OCI-LY1 (cell line): ENCODE results near the gene CCM2.

Experiments
- EZH2 ChIP-seq: fragments of 200-600 bp; sonication (generic), shearing (Covaris generic); IDR thresholded peaks from 2 replicates; pipeline ENCODE4 v1.8.0; 2017; ENCODE audit warnings: borderline replicate concordance, mixed run types, mild to moderate bottlenecking, antibody characterized with exemption, low read length, moderate library complexity, mixed read lengths
- TF ChIP-seq, protein P1 (sequence below): fragments of 200-600 bp; sonication (generic), shearing (Covaris generic); IDR thresholded peaks from 2 replicates; pipeline ENCODE4 v1.5.1; 2017; ENCODE audit warnings: mild to moderate bottlenecking, antibody characterized with exemption, low read length, moderate library complexity, mixed read lengths

DNA sequence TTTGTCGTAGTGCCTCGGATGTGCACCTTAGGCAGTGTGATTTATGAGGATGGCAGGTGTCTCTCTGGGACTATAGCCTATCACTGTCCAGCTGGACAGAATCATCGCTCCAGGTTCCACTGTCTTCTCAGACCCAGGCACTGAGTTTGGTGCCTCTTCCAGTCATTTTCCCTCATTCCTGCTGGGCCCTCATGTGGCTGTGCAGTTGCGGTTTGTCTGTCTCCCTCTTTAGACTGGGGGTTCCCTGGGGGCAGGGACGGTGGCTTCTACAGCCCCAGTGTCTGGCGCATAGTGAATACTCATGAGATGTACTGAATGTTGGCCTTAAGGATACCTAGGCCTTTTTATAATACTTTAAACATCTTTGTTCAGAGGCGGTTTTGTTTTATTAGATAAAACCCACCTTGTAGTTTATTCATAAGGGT lies 28.9 kb downstream of the CCM2 start:
- TF ChIP-seq, protein P1, sequence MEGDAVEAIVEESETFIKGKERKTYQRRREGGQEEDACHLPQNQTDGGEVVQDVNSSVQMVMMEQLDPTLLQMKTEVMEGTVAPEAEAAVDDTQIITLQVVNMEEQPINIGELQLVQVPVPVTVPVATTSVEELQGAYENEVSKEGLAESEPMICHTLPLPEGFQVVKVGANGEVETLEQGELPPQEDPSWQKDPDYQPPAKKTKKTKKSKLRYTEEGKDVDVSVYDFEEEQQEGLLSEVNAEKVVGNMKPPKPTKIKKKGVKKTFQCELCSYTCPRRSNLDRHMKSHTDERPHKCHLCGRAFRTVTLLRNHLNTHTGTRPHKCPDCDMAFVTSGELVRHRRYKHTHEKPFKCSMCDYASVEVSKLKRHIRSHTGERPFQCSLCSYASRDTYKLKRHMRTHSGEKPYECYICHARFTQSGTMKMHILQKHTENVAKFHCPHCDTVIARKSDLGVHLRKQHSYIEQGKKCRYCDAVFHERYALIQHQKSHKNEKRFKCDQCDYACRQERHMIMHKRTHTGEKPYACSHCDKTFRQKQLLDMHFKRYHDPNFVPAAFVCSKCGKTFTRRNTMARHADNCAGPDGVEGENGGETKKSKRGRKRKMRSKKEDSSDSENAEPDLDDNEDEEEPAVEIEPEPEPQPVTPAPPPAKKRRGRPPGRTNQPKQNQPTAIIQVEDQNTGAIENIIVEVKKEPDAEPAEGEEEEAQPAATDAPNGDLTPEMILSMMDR, result no peak
- no peak for TF ChIP-seq EZH2
